ENCODE results near the gene DUSP15.

DUSP15 gene

GRCh38 chr20:31863296-31864085 is 6.8 kb downstream of the DUSP15 start:
- DNase-seq (ENCODE audit: low read depth in 1 of 2, low spot score in 1 of 2), result no peak
- peaks cover 32% of the 10 kb centered on the region for H3K27me3 ChIP-seq (ENCODE audit: insufficient read depth, poor library complexity, severe bottlenecking)
- TF ChIP-seq SPI1 (IDR thresholded peaks at IDR 0.05; ENCODE audit: borderline replicate concordance, low read depth), result no peak
- H3K27ac ChIP-seq (replicated peaks), result no peak overlapping the region
- H3K4me3 ChIP-seq (replicated peaks; ENCODE audit: insufficient read depth, low read length), result no peak overlapping the region

- Histone ChIP-seq H3K4me3 (replicated peaks; ENCODE audit: insufficient read depth, low read length) (no peak overlapping the region), H3K27ac (replicated peaks) (no peak overlapping the region), H3K27me3 (ENCODE audit: insufficient read depth, poor library complexity, severe bottlenecking) (peaks cover 35% of the 10 kb centered on the region)
- TF ChIP-seq CTCF (IDR thresholded peaks at IDR 0.05; ENCODE audit: insufficient read depth, low read length) (no peak), POLR2AphosphoS5 (IDR thresholded peaks at IDR 0.05; ENCODE audit: low read depth) (no peak), REST (IDR thresholded peaks at IDR 0.05; ENCODE audit: insufficient replicate concordance, low read depth) (no peak), SPI1 (IDR thresholded peaks at IDR 0.05; ENCODE audit: borderline replicate concordance, low read depth) (no peak), GABPA (IDR thresholded peaks at IDR 0.05; ENCODE audit: low read depth) (no peak)
- no peak for DNase-seq (ENCODE audit: low read depth in 1 of 2, low spot score in 1 of 2)
Observed at GRCh38 chr20:31862506-31862905, 7.8 kb downstream of the DUSP15 start.

- DNase-seq (ENCODE audit: low read depth in 1 of 2, low spot score in 1 of 2), result no peak
- Histone ChIP-seq H3K27me3 (ENCODE audit: insufficient read depth, poor library complexity, severe bottlenecking) (peaks cover 35% of the 10 kb centered on the region), H3K4me3 (replicated peaks; ENCODE audit: insufficient read depth, low read length) (no peak overlapping the region), H3K27ac (replicated peaks) (no peak overlapping the region)
- TF ChIP-seq GABPA (IDR thresholded peaks at IDR 0.05; ENCODE audit: low read depth) (no peak), REST (IDR thresholded peaks at IDR 0.05; ENCODE audit: insufficient replicate concordance, low read depth) (no peak), POLR2AphosphoS5 (IDR thresholded peaks at IDR 0.05; ENCODE audit: low read depth) (no peak), SPI1 (IDR thresholded peaks at IDR 0.05; ENCODE audit: borderline replicate concordance, low read depth) (no peak), CTCF (IDR thresholded peaks at IDR 0.05; ENCODE audit: insufficient read depth, low read length) (no peak)
Observed at GRCh38 chr20:31862157-31862470, 8.2 kb downstream of the DUSP15 start.

- Histone ChIP-seq H3K27ac (replicated peaks) (no peak overlapping the region), H3K27me3 (ENCODE audit: insufficient read depth, poor library complexity, severe bottlenecking) (peaks cover 35% of the 10 kb centered on the region), H3K4me3 (replicated peaks; ENCODE audit: insufficient read depth, low read length) (peak overlapping the region; percentile 34)
- TF ChIP-seq GABPA (IDR thresholded peaks at IDR 0.05; ENCODE audit: low read depth), result no peak
- TF ChIP-seq REST (IDR thresholded peaks at IDR 0.05; ENCODE audit: insufficient replicate concordance, low read depth), result no peak
- peak in 1 of 2 experiments; percentile 41 for DNase-seq (ENCODE audit: low read depth in 1 of 2, low spot score in 1 of 2)
Observed at GRCh38 chr20:31861385-31862156, 8.8 kb downstream of the DUSP15 start.

Measured in HL-60 (cell line).